SHP77 treated with DMSO at 0.1 percent for 48 hours (cell line): Measurements from ENCODE around the gene TNS3.
"Not testable (repeated sequence)": the region's sequence is repeated elsewhere in the genome, so short reads cannot be mapped to it uniquely, and the experiment has no call there.

Source experiments
- DNase-seq: peaks from one replicate; lab custom pipeline; 2025; lab: John Stamatoyannopoulos, UW

Gene TNS3

GRCh38 chr7:47449810-47450590 lies 131.9 kb downstream of the TNS3 start:
- no peak for DNase-seq

- DNase-seq = no peak
Observed at GRCh38 chr7:47448971-47449370, 132.9 kb downstream of the TNS3 start.

GRCh38 chr7:47447621-47448349 lies 134.1 kb downstream of the TNS3 start:
- no peak for DNase-seq

- no peak for DNase-seq
Observed at GRCh38 chr7:47446871-47447466, 134.9 kb downstream of the TNS3 start.

GRCh38 chr7:47444376-47445098 lies 137.4 kb downstream of the TNS3 start:
- DNase-seq = no peak

DNA sequence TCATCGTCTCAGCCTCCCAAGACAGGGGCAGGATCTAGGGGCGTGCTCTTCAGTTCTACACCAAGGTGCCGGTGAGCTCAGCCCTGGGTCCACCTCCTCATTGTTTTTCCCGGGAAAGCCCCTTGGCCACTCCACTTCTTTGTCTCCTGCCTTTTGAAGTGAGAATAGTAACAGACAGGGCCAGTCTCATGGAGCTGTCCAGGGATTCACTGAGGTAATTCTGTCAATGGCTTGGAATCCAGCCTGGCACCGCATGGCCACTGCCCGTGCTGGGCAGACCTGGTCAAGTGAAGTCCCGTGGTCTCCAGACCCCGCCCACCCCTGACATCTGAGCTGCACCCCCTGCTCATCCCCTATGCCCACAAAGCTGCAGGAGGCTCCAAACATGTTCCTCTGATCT lies 138.9 kb downstream of the TNS3 start:
- no peak for DNase-seq

DNA sequence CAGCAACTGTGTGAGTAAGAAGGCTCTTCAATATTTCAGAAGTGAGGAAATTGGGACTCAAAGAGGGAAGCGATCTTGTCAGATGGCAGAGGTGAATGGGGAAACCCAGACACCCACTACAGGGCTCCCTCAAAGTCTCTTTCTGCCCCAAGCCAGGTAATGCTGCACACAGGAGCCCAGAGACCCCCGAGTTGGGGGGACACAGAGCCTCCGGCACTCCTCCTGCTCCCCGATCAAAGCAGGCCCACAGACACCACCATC lies 139.4 kb downstream of the TNS3 start:
- DNase-seq = no peak

GRCh38 chr7:47441796-47442604 lies 139.9 kb downstream of the TNS3 start:
- no peak for DNase-seq

GRCh38 chr7:47441048-47441447 lies 140.9 kb downstream of the TNS3 start:
- DNase-seq = not testable (repeated sequence)

DNA sequence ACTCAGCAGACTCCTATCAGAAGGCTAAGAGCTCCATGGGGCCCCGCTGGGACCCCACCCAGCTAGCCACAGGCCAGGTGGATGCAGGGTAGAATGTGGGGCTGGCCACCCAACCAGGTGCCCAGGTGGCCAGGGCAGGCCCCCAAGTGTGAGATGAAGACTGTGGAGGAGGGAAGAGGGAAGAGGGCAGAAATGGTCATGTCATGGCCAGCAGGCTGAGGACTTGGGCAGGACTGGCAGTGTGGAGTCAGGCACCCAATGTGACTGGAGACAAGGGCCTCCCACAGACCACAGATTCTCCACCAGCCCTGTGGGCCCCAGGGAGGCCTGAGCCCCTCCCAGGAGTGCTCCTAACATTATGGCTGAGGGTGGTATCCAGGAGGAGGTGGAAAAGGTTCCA lies 141.6 kb downstream of the TNS3 start:
- no peak for DNase-seq

DNA sequence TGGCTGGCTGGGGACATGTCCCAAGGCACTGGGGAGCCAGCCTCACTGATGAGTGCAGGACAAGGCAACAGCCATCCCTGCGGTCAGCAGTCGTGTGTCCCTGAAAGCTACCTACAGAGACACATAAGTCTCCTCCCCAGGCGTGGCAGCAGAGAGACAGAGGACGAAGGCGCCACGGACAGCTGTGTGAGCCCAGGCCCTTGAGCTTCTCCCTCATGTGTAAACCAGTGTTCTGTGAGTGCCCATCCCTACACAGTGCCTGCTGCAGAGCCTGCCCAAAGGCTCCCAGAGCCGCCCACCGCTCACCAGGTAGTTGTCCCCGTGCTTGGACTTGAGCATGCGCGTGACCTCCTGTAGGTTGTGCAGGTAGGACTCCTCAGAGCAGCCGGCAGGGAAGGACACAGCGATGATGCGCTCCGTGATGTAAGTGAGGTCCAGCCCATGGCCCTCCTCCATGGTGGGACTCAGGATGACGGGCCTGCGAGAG lies 142.7 kb downstream of the TNS3 start:
- no peak for DNase-seq

DNA sequence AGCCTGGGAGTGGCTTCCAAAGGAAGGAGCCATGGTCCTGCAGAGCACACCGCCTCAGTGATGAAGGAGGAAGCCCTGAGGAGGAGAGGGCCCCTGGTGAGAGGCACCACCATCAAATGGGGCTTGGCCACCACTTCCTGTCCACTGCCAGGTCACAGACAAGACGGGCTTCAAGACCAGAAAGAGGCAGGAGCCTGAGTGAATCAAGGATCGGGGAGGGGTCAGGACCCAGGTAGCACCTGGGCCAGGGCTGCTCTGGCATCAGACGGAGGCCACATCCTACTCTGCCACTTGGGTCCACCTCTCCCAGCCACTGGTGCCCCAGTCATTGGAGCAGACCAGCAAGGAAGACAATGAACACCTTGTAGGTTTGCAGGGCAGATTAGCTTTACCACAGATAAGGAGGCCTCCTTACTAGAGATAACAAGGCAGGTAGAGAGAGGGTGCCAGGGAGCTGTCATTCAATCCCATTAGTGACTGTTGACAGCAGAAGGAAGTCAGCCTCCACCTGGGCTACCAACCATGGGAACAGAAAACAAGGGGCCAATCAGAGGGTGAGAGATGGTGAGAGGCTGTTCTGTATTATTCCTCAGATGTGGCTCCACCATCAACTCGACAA lies 143.4 kb downstream of the TNS3 start:
- no peak for DNase-seq

GRCh38 chr7:47435889-47436312 lies 146.0 kb downstream of the TNS3 start:
- DNase-seq = no peak

DNA sequence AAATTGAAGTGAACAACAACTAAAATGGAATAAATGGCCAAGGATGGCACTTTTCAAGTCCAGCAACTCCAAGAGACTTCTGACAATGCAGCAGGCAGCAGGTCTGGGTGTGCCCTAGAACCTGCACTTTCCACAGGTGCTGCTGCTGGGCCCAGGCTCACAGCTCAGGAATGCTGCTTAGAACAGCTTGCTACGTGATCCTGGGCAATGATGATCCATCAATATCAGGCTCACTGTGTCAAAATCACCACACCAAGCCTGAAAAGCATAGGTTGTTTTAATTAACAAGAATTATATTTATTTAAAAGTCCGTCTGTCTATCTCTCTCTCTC lies 148.4 kb downstream of the TNS3 start:
- DNase-seq = no peak

DNA sequence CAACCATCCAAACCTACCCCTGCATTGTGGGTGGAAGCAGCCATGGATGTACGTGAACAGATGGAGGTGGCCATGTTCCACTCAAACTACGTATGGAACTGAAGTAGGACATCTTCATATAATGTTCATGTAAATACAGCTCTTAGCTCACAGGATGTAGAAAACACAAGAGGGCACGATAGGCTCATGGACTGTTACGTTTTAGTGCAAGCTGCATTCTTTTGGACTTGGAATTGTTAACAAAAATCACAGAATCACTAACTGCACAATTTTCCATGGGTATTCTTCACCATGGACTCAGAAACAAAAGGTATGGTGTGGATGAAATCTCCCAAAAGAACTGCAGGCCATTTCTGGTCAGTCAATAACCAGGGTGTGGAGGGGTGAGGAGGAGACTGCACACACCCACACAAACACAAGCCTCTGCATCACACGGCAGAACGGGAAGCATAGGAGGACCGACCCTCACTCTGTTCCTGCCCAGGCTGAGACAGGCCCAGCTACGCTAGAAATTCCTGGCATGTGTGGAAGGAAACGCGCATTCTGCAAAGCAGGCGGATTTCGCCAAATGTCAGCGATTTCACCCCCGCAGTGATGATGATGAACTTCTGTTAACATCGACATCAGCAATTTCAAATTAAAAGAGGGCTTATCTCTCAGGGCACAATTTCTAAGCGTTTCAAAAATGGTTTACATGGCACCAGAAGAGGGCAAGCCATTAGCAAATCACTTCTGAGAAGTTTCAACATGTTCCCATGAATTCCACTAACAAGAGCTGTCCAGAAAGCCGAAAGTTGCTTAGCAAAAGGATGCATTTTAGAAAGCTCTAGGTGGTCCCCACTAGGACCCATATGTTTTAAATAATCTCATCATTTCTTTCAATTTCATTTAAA lies 149.0 kb downstream of the TNS3 start:
- no peak for DNase-seq

GRCh38 chr7:47430422-47430821 lies 151.5 kb downstream of the TNS3 start:
- no peak for DNase-seq

- DNase-seq = no peak
Observed at GRCh38 chr7:47428768-47429472, 153.0 kb downstream of the TNS3 start.

DNA sequence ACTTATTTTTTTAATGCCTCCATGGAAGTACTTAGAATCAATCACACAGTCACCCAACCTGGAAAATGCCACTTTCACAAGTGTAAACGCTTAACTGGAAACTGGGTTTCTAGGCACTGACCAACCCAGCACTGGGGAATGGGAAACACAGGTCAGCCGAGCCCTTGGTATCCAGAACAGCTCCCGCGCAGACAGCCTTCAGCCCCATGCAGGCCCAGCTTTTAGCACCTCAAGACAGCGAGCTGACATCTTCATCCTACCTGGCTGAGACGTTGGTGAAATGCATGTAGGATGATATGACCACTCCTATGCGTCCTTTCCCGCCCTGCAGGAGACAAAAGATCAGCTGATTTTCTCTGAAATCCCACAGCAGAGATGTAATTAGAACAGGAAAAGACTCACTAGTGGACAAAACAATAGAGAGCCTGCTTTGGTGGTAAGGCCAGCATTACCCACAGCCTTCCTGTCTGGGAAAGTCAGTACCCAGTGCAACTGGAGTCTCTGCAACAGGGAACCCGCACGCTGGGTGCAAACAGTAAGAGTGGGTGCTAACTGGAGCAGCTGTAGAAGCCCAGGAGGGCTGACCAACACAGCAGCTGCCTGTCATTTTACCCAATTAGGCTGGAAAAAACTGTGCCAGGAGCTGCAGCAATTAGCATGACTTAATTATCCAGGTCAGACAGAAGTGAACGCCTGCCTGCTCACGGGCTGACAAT lies 153.7 kb downstream of the TNS3 start:
- no peak for DNase-seq

GRCh38 chr7:47427051-47427643 lies 154.8 kb downstream of the TNS3 start:
- no peak for DNase-seq
